ENCODE data around the gene NENF.

GRCh38 chr1:212491454-212491853 lies 58.7 kb downstream of the NENF start:
- TF ChIP-seq CTCF (IDR thresholded peaks at IDR 0.05; ENCODE audit: low read length) (no peak), EZH2 (IDR thresholded peaks at IDR 0.05; ENCODE audit: borderline replicate concordance, low read length) (no peak)
